Measurements from ENCODE around the gene PLD4.
"Not testable (repeated sequence)": the region's sequence is repeated elsewhere in the genome, so short reads cannot be mapped to it uniquely, and the experiment has no call there.

DNA sequence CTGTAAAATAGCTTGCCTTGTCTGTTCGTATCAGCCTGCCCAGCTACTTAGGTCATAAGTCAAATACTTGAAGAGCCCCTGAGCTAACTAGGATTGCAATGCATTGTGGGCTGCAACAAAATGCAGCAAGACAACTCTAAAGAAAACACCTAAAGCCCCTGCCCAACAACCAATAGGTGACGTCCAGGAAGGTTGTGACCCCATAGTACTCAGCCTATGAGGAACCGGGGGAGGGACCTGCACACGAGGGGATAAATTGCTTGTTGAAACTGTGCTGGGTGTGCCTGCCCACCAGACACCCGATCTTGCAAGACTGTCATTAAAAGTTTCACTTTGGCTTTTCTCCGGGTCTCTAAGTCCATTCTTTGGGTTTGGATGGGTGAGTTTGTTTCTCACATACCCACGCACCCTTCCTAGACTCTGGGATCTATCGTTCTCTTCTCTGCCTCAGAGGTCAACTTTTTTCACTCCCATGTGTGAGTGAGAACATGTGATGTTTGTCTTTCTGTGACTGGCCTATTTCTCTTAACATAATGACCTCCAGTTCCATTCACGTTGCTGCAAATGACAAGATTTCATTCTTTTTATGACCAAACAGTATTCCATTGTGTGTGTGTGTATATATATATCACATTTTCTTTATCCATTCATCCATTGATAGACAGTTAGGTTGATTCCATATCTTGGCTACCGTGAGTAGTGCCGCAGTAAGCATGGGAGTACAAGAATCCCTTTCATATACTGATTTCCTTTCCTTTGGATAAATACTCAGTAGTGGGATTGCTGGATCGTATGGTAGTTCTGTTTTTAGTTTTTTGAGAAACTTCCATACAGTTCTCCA, 5.3 kb upstream of the PLD4 start:
- not testable (repeated sequence) for TF ChIP-seq EZH2phosphoT487 (IDR thresholded peaks at IDR 0.05; ENCODE audit: low read depth, severe bottlenecking, unreplicated experiment)
- TF ChIP-seq, protein P1, sequence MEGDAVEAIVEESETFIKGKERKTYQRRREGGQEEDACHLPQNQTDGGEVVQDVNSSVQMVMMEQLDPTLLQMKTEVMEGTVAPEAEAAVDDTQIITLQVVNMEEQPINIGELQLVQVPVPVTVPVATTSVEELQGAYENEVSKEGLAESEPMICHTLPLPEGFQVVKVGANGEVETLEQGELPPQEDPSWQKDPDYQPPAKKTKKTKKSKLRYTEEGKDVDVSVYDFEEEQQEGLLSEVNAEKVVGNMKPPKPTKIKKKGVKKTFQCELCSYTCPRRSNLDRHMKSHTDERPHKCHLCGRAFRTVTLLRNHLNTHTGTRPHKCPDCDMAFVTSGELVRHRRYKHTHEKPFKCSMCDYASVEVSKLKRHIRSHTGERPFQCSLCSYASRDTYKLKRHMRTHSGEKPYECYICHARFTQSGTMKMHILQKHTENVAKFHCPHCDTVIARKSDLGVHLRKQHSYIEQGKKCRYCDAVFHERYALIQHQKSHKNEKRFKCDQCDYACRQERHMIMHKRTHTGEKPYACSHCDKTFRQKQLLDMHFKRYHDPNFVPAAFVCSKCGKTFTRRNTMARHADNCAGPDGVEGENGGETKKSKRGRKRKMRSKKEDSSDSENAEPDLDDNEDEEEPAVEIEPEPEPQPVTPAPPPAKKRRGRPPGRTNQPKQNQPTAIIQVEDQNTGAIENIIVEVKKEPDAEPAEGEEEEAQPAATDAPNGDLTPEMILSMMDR (IDR thresholded peaks at IDR 0.05; ENCODE audit: poor library complexity): not testable (repeated sequence)
